ENCODE results near the gene PLEKHA1.

PLEKHA1 gene

GRCh38 chr10:122329416-122329815 is 45.1 kb upstream of the PLEKHA1 start:
- DNase-seq (ENCODE audit: extremely low read depth, low read depth): no peak
- no peak overlapping the region for H3K4me3 ChIP-seq (replicated peaks; ENCODE audit: low read depth, low read length)
- TF ChIP-seq, protein P1, sequence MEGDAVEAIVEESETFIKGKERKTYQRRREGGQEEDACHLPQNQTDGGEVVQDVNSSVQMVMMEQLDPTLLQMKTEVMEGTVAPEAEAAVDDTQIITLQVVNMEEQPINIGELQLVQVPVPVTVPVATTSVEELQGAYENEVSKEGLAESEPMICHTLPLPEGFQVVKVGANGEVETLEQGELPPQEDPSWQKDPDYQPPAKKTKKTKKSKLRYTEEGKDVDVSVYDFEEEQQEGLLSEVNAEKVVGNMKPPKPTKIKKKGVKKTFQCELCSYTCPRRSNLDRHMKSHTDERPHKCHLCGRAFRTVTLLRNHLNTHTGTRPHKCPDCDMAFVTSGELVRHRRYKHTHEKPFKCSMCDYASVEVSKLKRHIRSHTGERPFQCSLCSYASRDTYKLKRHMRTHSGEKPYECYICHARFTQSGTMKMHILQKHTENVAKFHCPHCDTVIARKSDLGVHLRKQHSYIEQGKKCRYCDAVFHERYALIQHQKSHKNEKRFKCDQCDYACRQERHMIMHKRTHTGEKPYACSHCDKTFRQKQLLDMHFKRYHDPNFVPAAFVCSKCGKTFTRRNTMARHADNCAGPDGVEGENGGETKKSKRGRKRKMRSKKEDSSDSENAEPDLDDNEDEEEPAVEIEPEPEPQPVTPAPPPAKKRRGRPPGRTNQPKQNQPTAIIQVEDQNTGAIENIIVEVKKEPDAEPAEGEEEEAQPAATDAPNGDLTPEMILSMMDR (IDR thresholded peaks at IDR 0.05; ENCODE audit: low read depth, low read length, missing control alignments): no peak

DNA sequence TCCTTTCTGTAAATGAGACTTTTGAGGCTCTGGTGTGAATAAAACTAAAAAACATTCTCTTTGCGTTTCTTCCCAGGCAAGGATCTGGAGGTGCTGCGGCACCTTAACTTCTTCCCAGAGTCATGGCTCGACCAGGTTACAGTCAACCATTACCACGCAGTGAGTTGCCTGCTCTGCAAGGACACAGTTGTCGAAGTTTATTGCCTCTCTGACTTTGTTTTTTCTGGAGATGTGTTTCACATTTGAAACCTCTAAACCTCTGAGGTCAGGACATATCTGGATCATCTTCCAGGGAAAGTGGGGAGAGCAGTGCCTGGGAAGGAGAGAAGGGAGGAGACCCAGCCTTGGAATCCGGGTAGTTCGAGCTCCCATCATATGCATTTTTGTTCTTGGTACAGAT is 43.4 kb upstream of the PLEKHA1 start:
- TF ChIP-seq, protein P1 (IDR thresholded peaks at IDR 0.05; ENCODE audit: low read depth, low read length, missing control alignments): no peak
- no peak for DNase-seq (ENCODE audit: extremely low read depth, low read depth)
- no peak overlapping the region for H3K4me3 ChIP-seq (replicated peaks; ENCODE audit: low read depth, low read length)

DNA sequence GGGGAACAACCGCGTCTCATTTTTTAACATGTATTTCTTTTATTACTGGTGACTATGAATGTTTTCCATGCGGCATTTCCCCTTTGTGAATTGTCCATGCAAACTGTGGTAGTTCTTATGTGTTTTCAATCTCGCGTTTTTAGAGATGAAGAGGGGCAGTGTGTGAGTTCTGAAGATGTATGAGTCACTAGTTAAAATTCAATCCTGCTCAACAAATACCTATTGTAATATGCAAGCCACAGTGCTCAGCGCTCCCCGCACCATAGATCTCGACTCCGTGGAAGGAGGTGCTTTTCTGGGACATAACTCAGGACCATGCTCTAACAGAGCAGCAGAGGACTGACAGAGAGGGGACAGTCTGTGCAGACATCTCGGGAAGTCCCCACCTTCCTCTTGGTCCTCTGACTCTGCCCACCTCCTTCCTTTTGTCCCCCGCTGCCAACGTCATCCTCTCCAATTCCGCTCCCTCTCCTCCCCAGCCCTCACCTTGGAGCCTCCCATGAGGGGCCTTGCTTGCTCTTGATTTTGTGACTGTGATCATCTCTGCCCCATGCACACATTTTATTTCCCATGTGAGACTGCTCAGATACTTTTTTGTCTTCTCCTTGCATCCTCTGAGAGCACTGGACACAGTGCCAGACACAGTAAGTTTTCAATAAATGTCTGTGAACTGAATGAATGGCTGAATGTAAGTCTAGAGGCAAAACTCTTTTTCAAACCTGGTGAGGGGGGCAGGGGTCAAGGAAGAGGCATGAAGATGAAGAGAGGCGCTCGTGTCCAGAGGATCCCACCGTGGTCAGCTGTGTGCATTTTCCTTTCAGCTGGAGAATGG is 42.7 kb upstream of the PLEKHA1 start:
- DNase-seq (ENCODE audit: extremely low read depth, low read depth): no peak

GRCh38 chr10:122333037-122333436 is 41.5 kb upstream of the PLEKHA1 start:
- no peak for DNase-seq (ENCODE audit: extremely low read depth, low read depth)
- H3K4me3 ChIP-seq (replicated peaks; ENCODE audit: low read depth, low read length): no peak overlapping the region
- TF ChIP-seq, protein P1 (IDR thresholded peaks at IDR 0.05; ENCODE audit: low read depth, low read length, missing control alignments): no peak

More for the DNA sequence above, 42.7 kb upstream of the PLEKHA1 start:
- no peak overlapping the region for H3K4me3 ChIP-seq (replicated peaks; ENCODE audit: low read depth, low read length)
- TF ChIP-seq, protein P1 (IDR thresholded peaks at IDR 0.05; ENCODE audit: low read depth, low read length, missing control alignments): no peak

- no peak for DNase-seq (ENCODE audit: extremely low read depth, low read depth)
- H3K4me3 ChIP-seq (replicated peaks; ENCODE audit: low read depth, low read length): no peak overlapping the region
- TF ChIP-seq, protein P1 (IDR thresholded peaks at IDR 0.05; ENCODE audit: low read depth, low read length, missing control alignments): no peak
These were observed 38.2 kb upstream of the PLEKHA1 start for GRCh38 chr10:122336332-122336731.

DNA sequence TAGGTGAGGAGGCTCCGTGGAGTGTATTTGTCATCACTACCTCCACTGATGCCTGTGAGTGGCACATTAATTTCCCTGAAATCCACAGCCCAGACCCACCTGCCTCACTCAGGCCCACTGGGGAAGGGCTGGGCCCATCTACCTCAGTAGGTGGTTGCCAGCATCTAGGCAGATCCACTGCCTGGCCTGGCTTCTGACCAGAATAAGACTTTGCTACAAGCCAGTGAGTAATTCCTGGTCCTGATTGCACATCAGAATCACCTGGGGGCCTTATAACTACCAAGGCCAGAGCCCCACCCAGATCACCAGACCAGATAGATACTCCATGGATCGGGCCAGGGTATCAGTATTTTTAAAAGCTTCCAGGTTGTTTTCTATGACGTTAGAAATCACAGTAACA is 37.5 kb upstream of the PLEKHA1 start:
- H3K4me3 ChIP-seq (replicated peaks; ENCODE audit: low read depth, low read length): no peak overlapping the region
- TF ChIP-seq, protein P1 (IDR thresholded peaks at IDR 0.05; ENCODE audit: low read depth, low read length, missing control alignments): no peak
- DNase-seq (ENCODE audit: extremely low read depth, low read depth): no peak
